Measurements from ENCODE around the gene RNF44. TPM values are rescaled to one million over a fixed set of nuclear protein-coding genes. Genes with fewer than 3 reads are reported as not detected.

The RNF44 gene
- total RNA-seq, 1 donor from 2014 or later, result 169 TPM

GRCh38 chr5:176508603-176509002 is 28.6 kb downstream of the RNF44 start:
- no peak overlapping the region for H3K27ac Mint-ChIP-seq
- no peak for DNase-seq (ENCODE audit: low spot score in 2 of 2, unreplicated experiment in 2 of 2)
- H3K27me3 Mint-ChIP-seq (ENCODE audit: low read depth), result no peaks in the 10 kb centered on the region
- no peak for TF ChIP-seq CTCF (IDR thresholded peaks at IDR 0.05; ENCODE audit: unreplicated experiment)
- no peaks in the 10 kb centered on the region for H3K4me1 Mint-ChIP-seq
- H3K9me3 Mint-ChIP-seq, result no peaks in the 10 kb centered on the region
- H3K4me3 Mint-ChIP-seq, result no peak overlapping the region
- peaks cover 37% of the 10 kb centered on the region for H3K36me3 Mint-ChIP-seq

GRCh38 chr5:176507911-176508310 is 29.3 kb downstream of the RNF44 start:
- Mint-ChIP-seq H3K36me3 (peaks cover 40% of the 10 kb centered on the region), H3K4me1 (no peaks in the 10 kb centered on the region), H3K4me3 (no peak overlapping the region), H3K9me3 (no peaks in the 10 kb centered on the region), H3K27ac (no peak overlapping the region), H3K27me3 (ENCODE audit: low read depth) (no peaks in the 10 kb centered on the region)
- no peak for TF ChIP-seq CTCF (IDR thresholded peaks at IDR 0.05; ENCODE audit: unreplicated experiment)
- DNase-seq (ENCODE audit: low spot score in 2 of 2, unreplicated experiment in 2 of 2), result no peak

- H3K9me3 Mint-ChIP-seq, result no peaks in the 10 kb centered on the region
- no peaks in the 10 kb centered on the region for H3K4me1 Mint-ChIP-seq
- no peak overlapping the region for H3K4me3 Mint-ChIP-seq
- TF ChIP-seq CTCF (IDR thresholded peaks at IDR 0.05; ENCODE audit: unreplicated experiment), result no peak
- H3K27me3 Mint-ChIP-seq (ENCODE audit: low read depth), result no peaks in the 10 kb centered on the region
- H3K36me3 Mint-ChIP-seq, result peaks cover 60% of the 10 kb centered on the region
- H3K27ac Mint-ChIP-seq, result peak overlapping the region; percentile 16
- no peak for DNase-seq (ENCODE audit: low spot score in 2 of 2, unreplicated experiment in 2 of 2)
Measured at GRCh38 chr5:176503496-176503895, 33.7 kb downstream of the RNF44 start.

GRCh38 chr5:176501333-176501732 is 35.9 kb downstream of the RNF44 start:
- Mint-ChIP-seq H3K27me3 (ENCODE audit: low read depth) (no peaks in the 10 kb centered on the region), H3K27ac (no peak overlapping the region), H3K4me1 (no peaks in the 10 kb centered on the region), H3K9me3 (no peaks in the 10 kb centered on the region), H3K36me3 (peaks cover 52% of the 10 kb centered on the region), H3K4me3 (no peak overlapping the region)
- no peak for TF ChIP-seq CTCF (IDR thresholded peaks at IDR 0.05; ENCODE audit: unreplicated experiment)
- no peak for DNase-seq (ENCODE audit: low spot score in 2 of 2, unreplicated experiment in 2 of 2)

GRCh38 chr5:176500511-176500910 is 36.7 kb downstream of the RNF44 start:
- Mint-ChIP-seq H3K27ac (no peak overlapping the region), H3K4me1 (no peaks in the 10 kb centered on the region), H3K9me3 (no peaks in the 10 kb centered on the region), H3K36me3 (peaks cover 51% of the 10 kb centered on the region), H3K4me3 (no peak overlapping the region), H3K27me3 (ENCODE audit: low read depth) (no peaks in the 10 kb centered on the region)
- no peak for TF ChIP-seq CTCF (IDR thresholded peaks at IDR 0.05; ENCODE audit: unreplicated experiment)
- DNase-seq (ENCODE audit: low spot score in 2 of 2, unreplicated experiment in 2 of 2), result no peak

GRCh38 chr5:176499273-176499672 is 37.9 kb downstream of the RNF44 start:
- TF ChIP-seq CTCF (IDR thresholded peaks at IDR 0.05; ENCODE audit: unreplicated experiment), result no peak
- Mint-ChIP-seq H3K36me3 (peaks cover 46% of the 10 kb centered on the region), H3K27ac (no peak overlapping the region), H3K4me3 (no peak overlapping the region), H3K4me1 (no peaks in the 10 kb centered on the region), H3K27me3 (ENCODE audit: low read depth) (no peaks in the 10 kb centered on the region), H3K9me3 (no peaks in the 10 kb centered on the region)
- DNase-seq (ENCODE audit: low spot score in 2 of 2, unreplicated experiment in 2 of 2), result no peak
